HFFc6 (cell line): Measurements from ENCODE around the gene SKIDA1. TPM values are rescaled to one million over a fixed set of nuclear protein-coding genes. Genes with fewer than 3 reads are reported as not detected.

Experiments
- DNase-seq: peaks from one replicate; pipeline ENCODE4 v3.0.0-alpha.2; 2018
- H3K27ac Mint-ChIP-seq: 2 replicates; pipeline ENCODE4 v1.8.0; 2020; ENCODE audit warnings: mild to moderate bottlenecking, mixed read lengths
- H3K27me3 Mint-ChIP-seq: 2 replicates; pipeline ENCODE4 v1.8.0; 2021; ENCODE audit warnings: mild to moderate bottlenecking, moderate library complexity, mixed read lengths; ENCODE audit not compliant: insufficient read depth
- H3K36me3 Mint-ChIP-seq: 2 replicates; pipeline ENCODE4 v1.8.0; 2021; ENCODE audit warnings: low read depth, mixed read lengths
- H3K4me1 Mint-ChIP-seq: 2 replicates; pipeline ENCODE4 v1.8.0; 2020; ENCODE audit warnings: low read depth, mixed read lengths
- H3K4me3 Mint-ChIP-seq: 2 replicates; pipeline ENCODE4 v1.8.0; 2020; ENCODE audit warnings: mild to moderate bottlenecking, moderate library complexity, mixed read lengths
- H3K9me3 Mint-ChIP-seq: 2 replicates; pipeline ENCODE4 v1.8.0; 2020; ENCODE audit warnings: mild to moderate bottlenecking, mixed read lengths
- CTCF ChIP-seq: fragments of 200-600 bp; sonication (generic); IDR thresholded peaks from 2 replicates; pipeline ENCODE4 v1.5.0; 2021; ENCODE audit warnings: antibody characterized with exemption, mild to moderate bottlenecking
- total RNA-seq, 6 experiments: library from RNA; stranded (reverse); fragmentation: NEBNext Ultra II Directional; extraction: Animal tissue kit (Norgen Biotek cat#: 25700); gene quantifications; 2 replicates in 1 of 6; 3 replicates in 5 of 6; pipeline ENCODE4 v1.2.3, GENCODE V29; 2021

Gene SKIDA1
- total RNA-seq, 6 experiments from 2014 or later = 0.35 to 0.71 (median 0.46) TPM

GRCh38 chr10:21501731-21502347 is 23.6 kb downstream of the SKIDA1 start:
- H3K27me3 Mint-ChIP-seq = peaks cover 13% of the 10 kb centered on the region; the same call in 1 of the 2 replicates
- no peaks in the 10 kb centered on the region for H3K9me3 Mint-ChIP-seq
- no peak for DNase-seq
- no peak overlapping the region for H3K4me3 Mint-ChIP-seq
- H3K4me1 Mint-ChIP-seq = peaks cover 10% of the 10 kb centered on the region
- no peak overlapping the region for H3K27ac Mint-ChIP-seq
- no peaks in the 10 kb centered on the region for H3K36me3 Mint-ChIP-seq
- no peak for TF ChIP-seq CTCF

DNA sequence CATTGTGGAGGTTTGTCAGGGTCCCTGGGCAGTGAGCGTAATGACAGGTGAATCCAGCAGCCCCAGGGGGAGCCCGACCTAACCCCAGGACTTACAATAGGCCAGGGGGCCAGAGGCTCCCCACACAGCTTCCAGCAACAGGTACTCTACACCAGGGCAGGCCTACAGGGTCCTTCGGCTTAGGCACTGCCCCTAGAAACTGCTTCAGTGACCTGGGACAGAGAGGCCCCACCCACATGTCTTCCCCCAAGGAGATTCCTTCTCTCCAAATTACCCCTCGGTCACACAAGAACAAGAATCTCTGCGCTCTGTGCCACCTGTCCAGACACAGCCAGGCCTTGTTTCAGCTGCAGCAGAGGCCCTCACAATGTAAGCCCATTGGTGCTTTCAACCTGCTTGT is 24.4 kb downstream of the SKIDA1 start:
- Mint-ChIP-seq H3K27ac (no peak overlapping the region), H3K4me1 (peaks cover 10% of the 10 kb centered on the region), H3K36me3 (no peaks in the 10 kb centered on the region), H3K27me3 (peaks cover 12% of the 10 kb centered on the region; the same call in 1 of the 2 replicates), H3K4me3 (no peak overlapping the region), H3K9me3 (no peaks in the 10 kb centered on the region)
- no peak for DNase-seq
- TF ChIP-seq CTCF = no peak

DNA sequence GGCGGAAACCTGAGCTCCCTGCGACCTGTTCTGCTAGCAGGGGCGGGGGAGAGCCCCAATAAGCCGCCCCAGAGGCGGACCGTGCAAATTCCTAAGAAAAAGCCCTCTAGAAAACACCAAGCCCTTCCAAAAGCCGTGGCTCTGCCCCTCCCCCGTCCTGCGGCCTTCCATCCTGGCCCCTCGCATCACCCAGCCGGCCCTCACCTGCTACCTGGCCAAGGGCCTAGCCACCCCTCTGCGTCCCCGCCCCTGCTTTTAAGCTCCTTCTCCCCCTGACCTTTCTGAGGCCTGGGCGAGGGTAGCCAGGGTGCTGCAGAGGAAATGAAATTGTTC is 24.9 kb downstream of the SKIDA1 start:
- Mint-ChIP-seq H3K27me3 (peaks cover 12% of the 10 kb centered on the region; the same call in 1 of the 2 replicates), H3K4me1 (peaks cover 11% of the 10 kb centered on the region), H3K27ac (no peak overlapping the region), H3K9me3 (no peaks in the 10 kb centered on the region), H3K36me3 (no peaks in the 10 kb centered on the region), H3K4me3 (no peak overlapping the region)
- no peak for TF ChIP-seq CTCF
- DNase-seq = no peak

GRCh38 chr10:21499701-21500577 is 25.5 kb downstream of the SKIDA1 start:
- H3K4me3 Mint-ChIP-seq = no peak overlapping the region
- TF ChIP-seq CTCF = no peak
- no peaks in the 10 kb centered on the region for H3K9me3 Mint-ChIP-seq
- H3K36me3 Mint-ChIP-seq = no peaks in the 10 kb centered on the region
- H3K4me1 Mint-ChIP-seq = peaks cover 17% of the 10 kb centered on the region
- H3K27me3 Mint-ChIP-seq = peaks cover 12% of the 10 kb centered on the region; the same call in 1 of the 2 replicates
- DNase-seq = no peak
- H3K27ac Mint-ChIP-seq = no peak overlapping the region

- Mint-ChIP-seq H3K27me3 (peaks cover 10% of the 10 kb centered on the region; the same call in 1 of the 2 replicates), H3K4me1 (peaks cover 17% of the 10 kb centered on the region), H3K9me3 (no peaks in the 10 kb centered on the region), H3K27ac (no peak overlapping the region), H3K4me3 (no peak overlapping the region), H3K36me3 (no peaks in the 10 kb centered on the region)
- no peak for TF ChIP-seq CTCF
- no peak for DNase-seq
These were observed 26.5 kb downstream of the SKIDA1 start for GRCh38 chr10:21498986-21499385.
